Muscle of leg (tissue), 11 donors: ENCODE data around the gene BNC2. TPM values are rescaled to one million over a fixed set of nuclear protein-coding genes. Genes with fewer than 3 reads are reported as not detected.
"Not testable (repeated sequence)": the region's sequence is repeated elsewhere in the genome, so short reads cannot be mapped to it uniquely, and the experiment has no call there.

Experiments
- DNase-seq: peaks from one replicate; pipeline ENCODE4 v3.0.0; 2013
- H3K27ac ChIP-seq: one replicate; pipeline ENCODE4 v1.5.1; 2013; ENCODE audit warnings: mild to moderate bottlenecking, low read length, control low read depth
- H3K27me3 ChIP-seq: one replicate; pipeline ENCODE4 v1.6.1; 2013; ENCODE audit warnings: low read length; ENCODE audit not compliant: control insufficient read depth, insufficient read depth
- H3K36me3 ChIP-seq: one replicate; pipeline ENCODE4 v1.6.1; 2013; ENCODE audit warnings: low read length; ENCODE audit not compliant: control insufficient read depth, insufficient read depth
- H3K4me1 ChIP-seq: one replicate; pipeline ENCODE4 v1.6.1; 2013; ENCODE audit warnings: low read length; ENCODE audit not compliant: control insufficient read depth, insufficient read depth
- H3K4me3 ChIP-seq: one replicate; pipeline ENCODE4 v1.5.1; 2013; ENCODE audit warnings: low read length, control low read depth
- H3K9me3 ChIP-seq: replicated peaks from 2 replicates; pipeline ENCODE4 v1.6.1; 2013; ENCODE audit warnings: low read depth, low read length; ENCODE audit not compliant: control insufficient read depth
- WGBS: methylation state at CpG from one replicate; pipeline ENCODE4 v1.1.5; 2013; ENCODE audit warnings: missing lambda C conversion rate; ENCODE audit not compliant: insufficient coverage; 5-methylcytosine and 5-hydroxymethylcytosine counted together
- polyA plus RNA-seq, 8 donors: library from polyadenylated mRNA; unstranded; fragments of 120-200 nt; gene quantifications; one replicate each; pipeline versions ENCODE4 v1.2.1 to v1.2.3, GENCODE V29; 2013; ENCODE audit warnings: inconsistent platforms in 1 of 8, low replicate concordance in 1 of 8; ENCODE audit not compliant: insufficient read length in 8 of 8, insufficient read depth in 1 of 8
- total RNA-seq: library from RNA; stranded (reverse); fragments of 120-200 nt; gene quantifications from one replicate; pipeline ENCODE4 v1.2.4, GENCODE V29; 2013

Gene BNC2
- total and polyA plus RNA-seq, 9 donors: 4.7 to 24.0 (median 7.6) TPM

DNA sequence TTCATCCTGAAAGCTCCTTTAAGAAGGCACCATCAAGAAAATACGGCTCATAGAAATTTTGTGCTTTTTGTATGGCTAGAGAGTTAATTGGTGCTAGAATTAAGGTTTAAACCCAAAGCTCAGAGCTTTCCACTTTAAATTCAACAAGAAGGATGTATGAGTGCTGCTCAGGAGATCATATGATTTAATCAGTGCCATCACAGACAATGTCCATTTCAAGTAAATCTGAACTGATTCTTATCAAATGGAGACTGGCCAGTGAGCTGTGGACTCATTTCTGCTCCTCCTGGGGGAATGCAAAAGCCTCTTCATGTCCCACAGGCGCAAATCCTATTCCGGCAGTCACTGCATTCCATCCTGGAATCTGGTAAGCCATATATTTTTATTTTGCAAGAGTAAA, 327.2 kb downstream of the BNC2 start:
- no peaks in the 10 kb centered on the region for H3K27me3 ChIP-seq
- H3K9me3 ChIP-seq: no peaks in the 10 kb centered on the region
- no peak overlapping the region for H3K4me3 ChIP-seq
- DNase-seq: no peak
- H3K36me3 ChIP-seq: peaks cover 4% of the 10 kb centered on the region
- no peak overlapping the region for H3K27ac ChIP-seq
- H3K4me1 ChIP-seq: peaks cover 7% of the 10 kb centered on the region
- no CpG with 5 or more reads among the region's 3 CpGs for WGBS

DNA sequence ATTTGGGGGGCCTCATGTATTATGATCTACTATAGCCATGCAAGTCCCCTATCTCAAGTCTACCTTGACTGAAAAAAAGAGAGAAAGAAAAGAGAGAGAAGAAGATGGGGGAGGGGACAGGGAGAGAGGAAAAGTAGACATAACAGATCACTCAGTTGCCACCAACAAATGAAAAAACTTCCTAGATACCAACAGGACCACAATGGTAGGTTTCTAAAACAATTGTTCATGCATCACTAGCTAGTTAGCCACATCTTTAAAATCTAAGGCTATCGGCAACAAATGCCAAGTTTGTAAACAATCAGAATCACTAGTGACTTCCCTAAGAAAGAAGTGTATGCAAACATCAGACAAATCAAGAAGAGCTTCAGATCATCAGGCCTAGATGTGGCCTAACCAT, 328.2 kb downstream of the BNC2 start:
- Histone ChIP-seq H3K27ac (peak overlapping the region; percentile 16), H3K4me1 (peaks cover 7% of the 10 kb centered on the region), H3K9me3 (no peaks in the 10 kb centered on the region), H3K4me3 (no peak overlapping the region), H3K27me3 (no peaks in the 10 kb centered on the region), H3K36me3 (no peaks in the 10 kb centered on the region)
- WGBS: 67% methylated on average over 1 of the region's 1 CpG
- DNase-seq: peak; percentile 33

DNA sequence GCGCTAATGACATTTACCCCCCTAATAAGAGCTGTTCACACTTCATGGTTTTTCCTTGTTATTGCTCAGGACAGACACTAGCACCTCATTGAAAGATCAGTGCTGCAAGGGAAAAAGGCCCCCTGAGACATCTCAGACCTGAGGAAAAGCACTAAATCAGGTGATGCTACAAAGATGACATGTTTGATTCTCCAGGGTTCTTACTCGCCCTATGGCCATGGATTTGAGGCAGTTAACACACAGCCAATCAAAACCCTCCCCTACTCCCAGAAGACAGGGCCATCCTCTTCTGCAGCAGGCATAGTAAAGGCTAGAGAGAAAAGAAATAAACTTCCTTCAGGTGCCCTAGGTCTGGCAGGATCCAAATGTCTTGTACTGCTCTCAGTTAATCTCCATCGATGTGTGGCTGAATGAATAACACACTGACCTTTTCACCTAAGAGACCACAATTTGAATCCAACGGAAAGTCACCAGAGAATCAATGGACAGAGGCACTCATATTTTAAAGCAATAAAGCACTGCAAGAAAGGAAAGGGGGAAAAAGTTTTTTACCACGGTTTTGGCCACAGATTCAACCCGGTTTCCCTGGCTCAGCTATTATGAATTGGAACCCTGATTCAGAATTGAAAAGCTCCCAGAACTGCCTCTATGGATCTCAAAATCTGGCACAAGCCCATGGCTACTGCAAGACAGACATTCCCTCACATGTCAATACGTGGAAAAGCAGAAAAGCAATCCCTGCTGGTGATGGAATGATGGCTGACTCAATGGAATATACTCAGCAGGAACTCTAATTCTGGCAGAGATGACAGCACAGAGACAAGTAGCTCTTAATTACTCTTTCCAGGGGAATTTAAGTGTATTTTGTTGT, 329.5 kb downstream of the BNC2 start:
- peak; percentile 96 for DNase-seq
- no peaks in the 10 kb centered on the region for H3K27me3 ChIP-seq
- 76% methylated on average over 2 of the region's 7 CpGs for WGBS
- peak overlapping the region; percentile 22 for H3K27ac ChIP-seq
- no peaks in the 10 kb centered on the region for H3K9me3 ChIP-seq
- peaks cover 7% of the 10 kb centered on the region for H3K4me1 ChIP-seq
- H3K4me3 ChIP-seq: no peak overlapping the region
- no peaks in the 10 kb centered on the region for H3K36me3 ChIP-seq

DNA sequence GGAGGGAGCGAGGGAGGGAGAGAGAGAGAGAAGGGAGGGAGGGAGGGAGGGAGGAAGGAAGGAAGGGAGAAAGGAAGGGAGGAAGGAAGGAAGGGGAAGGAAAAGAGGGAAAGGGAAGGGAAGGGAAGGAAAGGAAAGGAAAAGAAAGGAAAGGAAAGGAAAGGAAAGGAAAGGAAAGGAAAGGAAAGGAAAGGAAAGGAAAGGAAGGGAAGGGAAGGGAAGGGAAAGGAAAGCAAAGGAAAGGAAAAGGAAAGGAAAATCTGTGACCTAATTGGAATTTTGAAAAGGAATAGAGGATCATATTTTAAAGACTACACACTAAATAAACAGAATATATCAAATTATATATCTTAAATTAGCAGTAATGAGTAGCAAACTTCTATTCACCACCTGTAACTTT, 330.8 kb downstream of the BNC2 start:
- no CpG with 5 or more reads among the region's 1 CpG for WGBS
- not testable (repeated sequence) for H3K4me1 ChIP-seq, H3K27ac ChIP-seq, H3K4me3 ChIP-seq, DNase-seq, H3K9me3 ChIP-seq, H3K36me3 ChIP-seq, H3K27me3 ChIP-seq

DNA sequence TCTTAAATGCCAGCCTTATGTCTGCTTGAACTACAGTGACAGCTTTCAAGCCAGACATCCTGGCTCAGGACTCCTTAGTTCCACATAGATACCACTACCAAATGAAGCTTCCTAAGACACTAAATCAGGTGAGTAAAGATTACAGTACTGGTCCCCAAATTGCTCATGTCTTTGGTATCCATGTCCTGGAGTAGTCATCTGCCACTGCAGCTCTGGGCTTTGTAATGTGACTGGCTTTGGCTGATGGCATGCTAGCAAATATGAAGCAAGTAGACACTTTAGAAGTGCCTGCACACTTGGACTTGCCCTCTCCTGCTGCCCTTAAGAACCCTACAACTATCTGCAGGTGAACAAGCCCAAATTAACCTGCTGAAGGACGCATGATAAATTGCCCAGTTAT, 334.9 kb downstream of the BNC2 start:
- H3K4me3 ChIP-seq: no peak overlapping the region
- no CpG with 5 or more reads among the region's 1 CpG for WGBS
- no peaks in the 10 kb centered on the region for H3K36me3 ChIP-seq
- peaks cover under 1% of the 10 kb centered on the region for H3K4me1 ChIP-seq
- no peaks in the 10 kb centered on the region for H3K9me3 ChIP-seq
- no peak overlapping the region for H3K27ac ChIP-seq
- DNase-seq: no peak
- H3K27me3 ChIP-seq: no peaks in the 10 kb centered on the region

DNA sequence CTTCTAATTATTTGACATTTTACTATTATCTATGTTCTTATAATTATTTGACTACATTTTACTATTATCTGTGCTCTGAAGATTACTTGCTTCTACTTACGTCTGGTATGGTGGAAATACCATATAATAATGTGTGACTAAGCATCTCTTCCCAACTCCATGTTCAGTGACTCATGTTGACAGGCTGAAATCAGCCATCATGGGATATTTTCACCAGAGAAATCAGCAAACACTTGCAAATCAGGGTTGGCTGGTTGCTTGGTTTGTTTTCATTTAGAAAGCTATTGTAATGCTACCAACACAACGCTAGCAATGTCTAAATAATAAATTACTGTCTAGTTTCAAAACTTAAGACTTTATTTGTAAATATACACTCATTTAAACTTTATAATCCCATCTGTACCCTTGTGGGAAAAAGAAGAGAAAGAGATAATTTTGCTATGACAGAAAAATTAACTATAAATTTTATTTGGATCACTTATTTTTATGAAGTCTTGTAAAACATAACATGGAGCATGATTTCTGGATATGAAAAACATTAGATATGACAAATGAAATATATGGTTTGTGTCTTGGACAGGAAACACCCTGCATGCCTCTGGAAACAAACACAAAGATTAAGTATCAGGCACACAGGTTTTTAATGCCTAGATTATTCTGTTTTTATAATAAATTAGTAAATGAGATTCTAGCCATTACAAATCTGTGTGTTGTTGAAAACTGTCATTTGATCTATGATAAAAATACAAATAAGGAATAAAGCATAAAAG, 337.6 kb downstream of the BNC2 start:
- H3K27me3 ChIP-seq: no peaks in the 10 kb centered on the region
- H3K36me3 ChIP-seq: no peaks in the 10 kb centered on the region
- no peak overlapping the region for H3K27ac ChIP-seq
- H3K4me3 ChIP-seq: no peak overlapping the region
- H3K9me3 ChIP-seq: no peaks in the 10 kb centered on the region
- DNase-seq: no peak
- no peaks in the 10 kb centered on the region for H3K4me1 ChIP-seq
- no CpG with 5 or more reads among the region's 2 CpGs for WGBS

DNA sequence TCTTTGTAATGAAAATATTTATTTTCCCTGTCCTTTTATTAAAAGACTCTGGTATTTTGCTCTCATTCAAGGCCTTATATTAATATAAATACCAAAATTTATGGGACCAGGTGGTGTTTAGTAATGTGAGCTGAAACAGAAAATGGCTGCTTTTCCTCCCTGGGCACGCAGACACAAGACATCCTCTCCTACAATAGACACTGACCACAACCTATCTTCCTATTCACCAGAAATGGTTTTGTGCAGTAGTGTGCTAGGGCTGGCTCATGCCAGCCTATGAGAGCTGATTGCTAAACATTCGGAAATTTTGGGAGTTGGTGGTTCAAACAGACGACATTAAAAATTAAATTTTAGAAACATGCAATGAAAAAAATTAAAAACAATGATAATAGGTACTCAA, 338.2 kb downstream of the BNC2 start:
- Histone ChIP-seq H3K9me3 (no peaks in the 10 kb centered on the region), H3K4me3 (no peak overlapping the region), H3K27me3 (no peaks in the 10 kb centered on the region), H3K4me1 (no peaks in the 10 kb centered on the region), H3K27ac (no peak overlapping the region), H3K36me3 (no peaks in the 10 kb centered on the region)
- WGBS: no CpG with 5 or more reads among the region's 3 CpGs
- DNase-seq: no peak

DNA sequence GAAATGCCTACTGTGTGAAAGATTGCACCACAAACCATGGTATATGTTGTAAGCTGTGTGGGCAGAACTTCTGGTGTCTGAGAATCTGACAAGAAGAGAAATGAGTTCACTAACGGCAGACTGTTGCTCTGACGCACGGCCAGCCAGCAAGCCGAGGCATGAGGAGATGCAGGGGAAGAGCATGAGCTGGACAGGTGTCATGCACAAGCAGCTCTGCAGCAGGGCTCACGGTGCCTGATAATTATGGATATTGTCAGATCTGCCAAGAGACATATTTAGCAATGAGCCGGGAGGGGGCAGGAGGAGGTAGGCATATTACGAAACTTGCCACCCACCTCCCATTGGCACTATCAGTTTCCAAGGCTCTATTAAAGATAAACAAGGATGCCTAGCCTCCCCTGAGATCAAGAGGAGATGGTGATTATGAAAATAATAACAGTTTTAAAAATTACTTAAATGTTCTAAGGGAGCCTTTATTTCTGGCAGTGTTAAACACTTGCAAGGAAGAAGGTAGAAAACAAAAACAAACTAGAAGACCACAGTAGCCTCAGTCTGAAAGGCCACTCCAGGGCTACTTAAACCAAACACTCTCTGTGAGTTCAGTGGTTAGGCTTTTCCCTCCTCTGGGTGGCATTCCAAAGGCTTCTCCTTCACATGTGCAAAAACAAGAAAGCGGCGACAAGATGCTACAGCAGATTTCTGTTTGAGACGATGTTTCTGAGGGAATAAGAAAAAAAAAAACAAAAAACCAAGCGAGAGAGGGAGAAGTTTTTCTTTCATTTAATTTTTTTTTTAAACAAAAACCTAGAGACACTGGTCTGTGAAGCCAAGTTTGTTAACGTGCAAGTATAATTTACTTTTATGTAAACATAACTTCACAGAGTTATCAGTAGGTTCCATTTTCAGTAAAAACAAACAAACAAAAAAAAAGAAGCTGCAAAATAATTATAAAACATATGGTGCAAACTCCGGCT, 339.5 kb downstream of the BNC2 start:
- H3K27ac ChIP-seq: no peak overlapping the region
- 43% methylated on average over 4 of the region's 13 CpGs for WGBS

DNA sequence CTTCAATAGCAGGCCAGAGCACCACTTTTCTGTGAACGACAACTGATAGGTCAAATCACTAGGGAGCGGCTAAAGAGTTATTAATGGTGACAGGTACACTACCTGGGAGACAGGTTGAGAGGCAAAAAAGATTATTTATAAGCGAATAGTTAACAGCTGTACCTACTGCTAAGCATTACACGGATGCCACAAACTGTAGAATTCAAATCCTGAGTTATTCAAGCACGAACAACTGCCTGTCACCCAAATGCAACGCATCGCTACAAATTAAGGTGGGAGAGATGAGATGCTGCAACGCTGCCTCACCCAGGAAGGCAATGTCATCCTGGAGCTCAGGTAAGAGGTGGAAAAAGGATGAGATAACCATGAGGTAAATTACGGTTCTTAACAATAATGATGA, 342.9 kb downstream of the BNC2 start:
- no peak overlapping the region for H3K4me3 ChIP-seq
- H3K9me3 ChIP-seq: no peaks in the 10 kb centered on the region
- whole genome bisulfite sequencing: 95% methylated on average over 6 of the region's 9 CpGs
- H3K27me3 ChIP-seq: no peaks in the 10 kb centered on the region
- no peak for DNase-seq
- peaks cover 3% of the 10 kb centered on the region for H3K4me1 ChIP-seq
- no peak overlapping the region for H3K27ac ChIP-seq
- H3K36me3 ChIP-seq: no peaks in the 10 kb centered on the region

More for the DNA sequence above, 339.5 kb downstream of the BNC2 start:
- Histone ChIP-seq H3K36me3 (no peaks in the 10 kb centered on the region), H3K4me3 (no peak overlapping the region), H3K9me3 (no peaks in the 10 kb centered on the region), H3K27me3 (no peaks in the 10 kb centered on the region), H3K4me1 (no peaks in the 10 kb centered on the region)
- DNase-seq: no peak
